CD1c-positive myeloid dendritic cell (primary cell): ENCODE measurements around the gene TTC28.

Experiments
- DNase-seq: peaks from one replicate; pipeline ENCODE4 v3.0.0-alpha.2; 2016; ENCODE audit errors: extremely low spot score

Gene TTC28

DNA sequence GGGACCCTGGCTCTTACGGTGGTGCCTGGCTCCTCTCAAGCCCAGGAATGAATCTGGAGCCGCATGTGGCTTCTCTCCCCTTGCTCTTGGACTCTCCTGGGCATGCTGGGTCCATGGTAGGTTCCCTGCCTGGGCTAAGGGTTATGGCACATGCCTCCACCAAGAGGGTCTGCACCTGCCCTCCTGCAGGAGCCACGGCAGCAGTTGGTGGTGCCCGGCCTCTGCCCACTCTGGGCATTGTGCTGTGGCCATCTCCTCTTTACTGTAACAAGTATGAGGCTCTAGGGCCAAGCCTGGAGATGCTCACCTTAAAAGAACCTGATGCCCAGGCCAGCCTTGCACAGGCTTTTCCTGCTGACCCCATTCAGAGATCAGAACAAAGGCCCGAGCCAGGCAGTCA, 656.6 kb downstream of the TTC28 start:
- DNase-seq: no peak

DNA sequence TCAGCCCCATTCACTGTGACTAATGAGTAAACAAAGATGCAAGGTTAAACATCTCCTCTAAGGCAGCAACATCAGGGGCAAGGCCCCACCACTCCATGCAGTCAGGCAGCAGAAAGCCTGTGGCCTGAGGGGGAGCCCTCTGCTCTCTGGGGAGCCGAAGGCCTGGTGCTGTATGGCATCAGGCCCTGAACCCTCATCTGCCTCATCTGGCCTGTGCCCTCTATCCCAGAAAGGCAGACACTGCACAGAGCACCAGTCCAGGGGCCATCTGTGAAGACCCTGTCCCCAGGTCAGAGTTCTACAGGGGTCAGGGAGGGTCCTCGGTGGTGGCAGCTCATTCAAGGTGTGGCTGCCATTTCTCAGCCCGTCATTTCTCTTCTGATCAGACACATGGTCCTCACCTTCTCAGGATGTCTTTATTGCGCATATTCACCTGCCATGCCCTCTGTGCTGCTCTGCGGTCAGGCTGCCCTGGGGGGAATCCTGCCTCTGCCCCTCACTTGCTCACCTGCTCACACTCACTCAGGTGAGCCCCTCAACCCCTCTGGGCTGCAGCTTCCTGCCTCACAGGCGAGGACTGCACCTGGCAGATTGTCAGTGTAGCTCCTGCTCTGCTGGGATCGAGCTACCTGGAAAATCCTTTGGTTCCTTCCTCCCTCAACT, 657.5 kb downstream of the TTC28 start:
- no peak for DNase-seq

GRCh38 chr22:28021116-28021997, 658.3 kb downstream of the TTC28 start:
- DNase-seq: no peak

GRCh38 chr22:28019881-28020861, 659.5 kb downstream of the TTC28 start:
- DNase-seq: peak; percentile 50

- DNase-seq: no peak
These were observed 660.3 kb downstream of the TTC28 start for GRCh38 chr22:28019360-28019759.

GRCh38 chr22:28018461-28018927, 661.1 kb downstream of the TTC28 start:
- DNase-seq: no peak

- no peak for DNase-seq
These were observed 661.8 kb downstream of the TTC28 start for GRCh38 chr22:28017859-28018258.

GRCh38 chr22:28017558-28017820, 662.2 kb downstream of the TTC28 start:
- DNase-seq: no peak

DNA sequence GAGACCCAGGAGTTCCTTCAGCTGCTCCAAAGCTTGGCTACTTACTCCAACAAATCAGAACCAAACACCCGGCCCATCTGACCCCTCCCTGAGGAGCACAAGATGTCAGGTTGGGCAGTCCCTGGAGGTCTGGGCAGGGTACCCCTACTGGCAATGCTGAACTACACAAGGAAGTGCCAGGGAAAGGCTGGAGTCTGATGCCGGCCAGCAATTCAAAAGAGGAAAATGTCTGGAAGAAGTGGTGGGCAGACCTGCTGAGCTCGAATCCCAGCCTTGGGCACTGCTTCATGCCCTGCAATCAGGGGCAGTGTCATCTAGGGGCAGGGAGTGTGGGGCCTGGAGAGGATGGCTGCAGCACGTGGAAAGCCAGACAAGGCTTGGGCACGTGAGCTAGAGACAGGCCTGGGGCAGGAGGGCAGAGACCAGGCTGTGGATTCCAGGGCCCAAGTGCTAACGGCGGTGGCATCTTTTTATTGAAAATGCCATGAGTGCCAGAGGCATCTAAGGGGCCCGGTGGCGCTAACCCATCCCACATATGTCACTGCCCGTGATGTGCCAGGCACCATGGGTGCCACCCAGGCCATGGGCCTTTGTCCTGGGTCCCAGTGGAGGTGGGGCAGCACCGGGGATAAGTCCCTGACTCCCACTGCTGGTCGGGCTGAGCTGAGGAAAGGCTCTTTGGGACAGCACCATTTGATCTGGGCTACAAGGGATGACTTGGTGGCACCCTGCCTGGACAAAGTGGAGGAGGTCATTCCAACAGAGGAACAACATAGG, 662.7 kb downstream of the TTC28 start:
- no peak for DNase-seq

DNA sequence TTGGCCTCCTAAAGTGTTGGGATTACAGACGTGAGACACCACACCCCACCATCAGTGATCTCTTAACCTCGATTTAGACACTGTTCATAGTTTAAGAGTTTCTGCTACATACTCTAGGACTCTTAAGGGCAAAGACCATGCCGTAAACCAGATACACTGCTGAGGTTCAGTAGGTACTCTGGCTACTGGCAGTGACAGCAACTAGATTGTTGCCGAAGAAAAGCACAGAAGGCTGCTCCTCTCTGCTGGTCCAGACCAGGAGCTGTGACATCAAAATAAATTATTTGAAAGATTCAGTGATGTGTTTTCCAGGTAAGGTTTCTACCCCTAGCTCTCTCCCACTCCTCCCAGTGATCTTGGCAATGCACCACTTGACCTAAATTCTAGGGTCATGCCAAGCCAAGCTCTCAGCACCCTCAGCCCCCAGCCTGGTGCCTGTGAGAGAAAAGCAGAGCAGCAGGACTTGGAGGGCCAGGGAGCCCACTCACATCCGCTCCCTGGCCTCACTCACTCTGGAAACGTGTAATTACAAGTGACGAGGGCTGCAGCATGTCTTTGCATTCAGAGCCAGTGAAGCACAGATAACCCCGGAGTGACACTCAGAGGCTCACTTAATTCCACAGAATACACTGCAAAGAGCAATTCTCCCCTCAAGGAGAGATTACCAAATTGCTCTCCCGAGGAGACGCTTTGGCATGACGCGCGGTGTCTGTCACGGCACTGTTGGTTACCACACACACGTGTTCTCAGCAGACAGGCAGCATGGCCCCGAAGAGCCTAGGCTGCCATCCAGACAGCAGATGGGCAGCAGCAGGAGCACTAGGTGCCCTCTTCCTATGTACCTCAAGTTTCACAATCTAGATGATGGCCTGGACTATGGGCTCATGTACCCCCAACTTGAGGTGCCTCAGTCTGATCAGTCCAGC, 663.7 kb downstream of the TTC28 start:
- DNase-seq: no peak

- DNase-seq: no peak
These were observed 664.6 kb downstream of the TTC28 start for GRCh38 chr22:28015046-28015425.

- no peak for DNase-seq
These were observed 665.2 kb downstream of the TTC28 start for GRCh38 chr22:28014211-28015045.

- no peak for DNase-seq
These were observed 666.0 kb downstream of the TTC28 start for GRCh38 chr22:28013611-28014010.

DNA sequence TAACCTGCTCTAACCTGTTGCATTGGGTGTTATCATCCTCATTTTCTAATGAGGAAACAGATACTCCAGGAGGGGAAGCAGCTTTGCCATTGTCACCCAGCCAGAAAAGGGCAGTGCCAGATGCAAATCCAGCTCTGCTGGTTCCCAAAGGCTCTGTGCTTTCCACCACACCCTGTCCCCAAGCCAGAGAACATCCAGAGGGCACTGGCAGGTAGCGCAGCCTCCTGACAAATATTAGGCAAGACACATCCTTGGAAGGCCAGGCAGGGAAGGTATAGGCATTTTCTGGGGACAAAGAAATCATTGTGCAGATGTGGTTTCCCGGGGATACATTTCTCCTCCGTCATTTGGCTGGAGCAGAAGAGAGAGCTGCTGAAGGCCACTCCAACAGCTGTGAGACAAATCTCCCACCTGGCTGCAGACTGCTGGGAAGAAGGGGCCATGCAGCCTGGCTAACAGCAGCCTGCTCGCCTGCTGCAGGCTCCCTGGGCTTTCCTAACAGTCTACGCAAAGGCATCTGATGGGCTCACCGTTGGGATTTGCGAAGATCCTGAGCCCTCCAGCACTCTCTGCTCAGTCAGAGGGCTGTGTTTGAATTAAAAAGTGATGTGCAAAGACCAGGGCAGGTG, 666.7 kb downstream of the TTC28 start:
- DNase-seq: no peak

- DNase-seq: peak; percentile 81
These were observed 670.3 kb downstream of the TTC28 start for GRCh38 chr22:28009272-28009827.

GRCh38 chr22:28008649-28009048, 671.0 kb downstream of the TTC28 start:
- DNase-seq: no peak

DNA sequence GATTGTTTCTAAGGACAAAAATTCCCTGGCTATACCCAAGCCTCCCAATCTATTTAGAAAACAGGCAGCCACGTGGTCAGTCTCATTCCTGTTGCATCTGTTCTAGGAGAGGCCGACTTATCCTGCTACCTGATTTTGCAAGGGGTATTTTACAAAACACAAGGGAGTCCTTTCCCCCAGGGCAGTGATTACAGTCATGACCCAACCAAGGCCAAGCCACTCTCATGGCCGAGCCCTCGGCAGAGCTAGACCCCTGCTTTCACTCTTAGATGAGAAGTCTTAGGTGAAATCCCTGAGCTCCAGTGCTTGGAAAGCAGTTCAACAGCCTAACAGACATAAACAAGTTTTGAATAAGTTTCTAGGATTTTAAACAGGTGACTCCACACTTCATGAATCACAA, 671.6 kb downstream of the TTC28 start:
- no peak for DNase-seq

DNA sequence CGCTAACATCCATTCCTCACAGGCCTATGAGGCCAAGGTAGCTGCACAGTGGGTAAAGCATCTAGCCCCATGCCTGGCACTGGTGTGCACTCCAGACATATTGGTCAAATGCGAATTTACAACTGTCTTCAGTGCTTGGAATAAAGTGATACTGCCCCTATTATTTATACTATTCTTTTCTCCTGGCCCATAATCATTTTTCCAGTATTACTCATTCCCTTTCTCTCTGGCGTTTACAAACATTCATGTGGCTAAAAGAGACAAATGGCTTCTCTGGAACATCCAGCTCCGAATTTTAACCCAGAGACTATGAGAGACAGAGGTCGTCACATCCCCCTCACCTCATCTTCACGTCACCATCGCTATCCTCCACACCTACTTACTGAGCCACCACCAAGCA, 673.4 kb downstream of the TTC28 start:
- DNase-seq: no peak

DNA sequence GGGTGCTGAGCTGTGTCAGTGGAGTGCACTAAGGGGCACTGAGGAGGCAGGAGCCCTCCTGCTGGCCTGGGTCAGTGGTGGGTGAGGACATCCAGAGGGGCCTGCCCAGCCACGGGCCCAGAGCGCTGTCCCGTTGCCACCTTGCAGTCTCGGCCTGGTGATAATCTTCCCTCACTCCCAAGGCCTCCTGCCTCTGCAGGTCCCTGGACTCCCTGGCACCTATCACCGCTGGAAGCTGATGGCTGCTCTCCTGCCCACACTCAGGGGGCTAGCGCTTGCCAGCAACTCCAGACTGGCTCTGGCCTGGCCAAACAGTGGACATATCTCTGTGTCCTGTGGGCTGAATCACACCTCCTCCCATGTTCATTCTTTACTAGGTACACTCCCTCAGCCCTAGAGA, 674.1 kb downstream of the TTC28 start:
- no peak for DNase-seq
